ENCODE results near the gene CSNK1A1L.

DNA sequence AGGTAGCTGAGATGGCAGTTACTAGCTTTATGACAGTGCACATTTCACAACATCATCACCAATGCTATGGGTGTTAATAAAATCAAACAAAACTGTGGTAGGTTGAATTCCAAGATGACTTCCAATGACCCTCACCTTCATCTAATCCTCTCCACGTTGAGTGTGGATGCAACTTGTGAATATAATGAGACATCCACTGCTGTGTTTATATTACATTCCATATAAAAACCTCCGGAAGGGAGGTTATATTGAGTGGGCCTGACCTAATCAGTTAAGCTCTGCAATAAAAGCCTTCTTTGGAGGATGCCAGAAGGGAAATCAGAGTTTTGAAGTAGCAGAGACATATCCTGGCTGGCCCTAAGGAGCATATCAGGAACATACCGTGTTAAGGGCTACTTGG is 25.6 kb upstream of the CSNK1A1L start:
- TF ChIP-seq, protein P1, sequence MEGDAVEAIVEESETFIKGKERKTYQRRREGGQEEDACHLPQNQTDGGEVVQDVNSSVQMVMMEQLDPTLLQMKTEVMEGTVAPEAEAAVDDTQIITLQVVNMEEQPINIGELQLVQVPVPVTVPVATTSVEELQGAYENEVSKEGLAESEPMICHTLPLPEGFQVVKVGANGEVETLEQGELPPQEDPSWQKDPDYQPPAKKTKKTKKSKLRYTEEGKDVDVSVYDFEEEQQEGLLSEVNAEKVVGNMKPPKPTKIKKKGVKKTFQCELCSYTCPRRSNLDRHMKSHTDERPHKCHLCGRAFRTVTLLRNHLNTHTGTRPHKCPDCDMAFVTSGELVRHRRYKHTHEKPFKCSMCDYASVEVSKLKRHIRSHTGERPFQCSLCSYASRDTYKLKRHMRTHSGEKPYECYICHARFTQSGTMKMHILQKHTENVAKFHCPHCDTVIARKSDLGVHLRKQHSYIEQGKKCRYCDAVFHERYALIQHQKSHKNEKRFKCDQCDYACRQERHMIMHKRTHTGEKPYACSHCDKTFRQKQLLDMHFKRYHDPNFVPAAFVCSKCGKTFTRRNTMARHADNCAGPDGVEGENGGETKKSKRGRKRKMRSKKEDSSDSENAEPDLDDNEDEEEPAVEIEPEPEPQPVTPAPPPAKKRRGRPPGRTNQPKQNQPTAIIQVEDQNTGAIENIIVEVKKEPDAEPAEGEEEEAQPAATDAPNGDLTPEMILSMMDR (IDR thresholded peaks at IDR 0.05), result no peak
- TF ChIP-seq EZH2 (IDR thresholded peaks at IDR 0.05), result no peak
- TF ChIP-seq EZH2phosphoT487 (IDR thresholded peaks at IDR 0.05), result no peak

Measured in neural progenitor cell (in vitro differentiated cells).